NOMO-1 treated with dmso at 0.1 percent for 144 hours (cell line): Measurements from ENCODE around the gene ANXA8.
"Not testable (repeated sequence)": the region's sequence is repeated elsewhere in the genome, so short reads cannot be mapped to it uniquely, and the experiment has no call there.

Source experiments
- DNase-seq: peaks from one replicate; lab custom pipeline; 2025; ENCODE audit not compliant: unreplicated experiment; lab: John Stamatoyannopoulos, UW

The ANXA8 gene, protein sequence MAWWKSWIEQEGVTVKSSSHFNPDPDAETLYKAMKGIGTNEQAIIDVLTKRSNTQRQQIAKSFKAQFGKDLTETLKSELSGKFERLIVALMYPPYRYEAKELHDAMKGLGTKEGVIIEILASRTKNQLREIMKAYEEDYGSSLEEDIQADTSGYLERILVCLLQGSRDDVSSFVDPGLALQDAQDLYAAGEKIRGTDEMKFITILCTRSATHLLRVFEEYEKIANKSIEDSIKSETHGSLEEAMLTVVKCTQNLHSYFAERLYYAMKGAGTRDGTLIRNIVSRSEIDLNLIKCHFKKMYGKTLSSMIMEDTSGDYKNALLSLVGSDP

GRCh38 chr10:47483923-47484322 is at the start of gene ANXA8:
Gene ANXA8 (minus strand): TSS chr10:47484115. CDS start chr10:47483933, 182 bp downstream.
- not testable (repeated sequence) for DNase-seq

GRCh38 chr10:47523475-47523874 is 39.6 kb upstream of the ANXA8 start, which contains the start of gene AGAP9:
Gene AGAP9 (minus strand): TSS chr10:47523638. CDS start chr10:47523526, 112 bp downstream.
- not testable (repeated sequence) for DNase-seq

DNA sequence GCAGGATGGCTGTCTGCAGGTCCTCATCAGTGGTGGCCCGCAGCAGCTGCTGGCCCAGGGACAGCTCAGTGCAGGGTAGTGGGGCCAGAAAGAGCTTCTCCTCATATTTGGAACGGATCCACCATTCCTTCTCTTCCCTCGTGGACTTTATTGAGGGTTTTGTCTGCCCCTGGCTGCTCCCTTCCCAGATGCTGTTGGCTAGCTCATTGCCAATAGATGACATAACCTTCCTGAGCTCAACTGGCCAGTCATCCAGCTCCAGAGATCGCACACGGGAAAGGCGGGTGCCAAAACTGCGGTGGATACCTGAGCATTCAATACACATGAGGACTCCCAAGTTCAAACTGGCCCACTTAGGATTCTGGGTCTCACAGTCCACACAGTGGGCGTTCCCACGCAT is 18.4 kb upstream of the ANXA8 start:
- not testable (repeated sequence) for DNase-seq

DNA sequence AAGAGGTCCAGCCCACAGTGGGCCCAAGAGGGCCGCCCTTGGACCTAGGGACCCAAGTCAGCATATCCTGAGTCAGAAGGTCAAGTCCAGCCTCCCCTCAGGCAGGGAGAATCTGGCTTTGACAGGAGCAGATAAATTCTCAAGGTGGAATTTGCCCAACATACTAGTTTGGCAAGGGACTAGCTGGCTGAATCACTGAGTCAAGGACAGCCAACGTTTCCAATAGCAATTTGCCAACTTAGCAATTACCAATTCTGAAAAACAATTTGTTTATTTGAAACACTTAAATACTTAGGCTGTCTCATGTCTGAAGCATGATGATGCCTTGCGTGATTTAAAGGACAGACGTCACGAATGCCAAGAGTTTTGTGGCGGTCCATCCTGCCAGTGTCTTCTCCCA is 10.3 kb upstream of the ANXA8 start:
- not testable (repeated sequence) for DNase-seq

DNA sequence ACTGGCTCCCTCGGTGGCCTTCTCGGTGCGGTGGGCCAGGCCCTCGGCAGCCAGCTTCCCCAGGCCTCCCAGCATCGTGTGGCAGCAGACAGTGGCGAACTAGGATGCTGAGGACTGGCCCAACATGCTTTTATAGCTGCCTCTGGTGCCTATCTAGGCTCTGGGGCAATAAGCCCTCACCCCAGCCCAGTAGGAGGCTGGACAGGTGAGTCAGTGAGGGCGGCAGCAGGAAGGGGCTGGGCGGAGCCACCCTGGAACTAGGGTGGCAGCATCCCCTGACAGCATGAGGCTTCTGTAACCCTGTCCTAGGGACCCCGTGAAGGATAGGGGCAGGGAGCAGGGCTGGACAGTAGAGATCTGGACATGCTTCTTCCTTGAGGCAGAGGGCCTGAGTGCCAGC is 7.7 kb upstream of the ANXA8 start, which contains the start of gene FAM25G:
TSS of gene FAM25G (minus strand) at position 101 of the 400 bp plus-strand sequence. CDS start at position 75, 26 bp downstream.
- not testable (repeated sequence) for DNase-seq

DNA sequence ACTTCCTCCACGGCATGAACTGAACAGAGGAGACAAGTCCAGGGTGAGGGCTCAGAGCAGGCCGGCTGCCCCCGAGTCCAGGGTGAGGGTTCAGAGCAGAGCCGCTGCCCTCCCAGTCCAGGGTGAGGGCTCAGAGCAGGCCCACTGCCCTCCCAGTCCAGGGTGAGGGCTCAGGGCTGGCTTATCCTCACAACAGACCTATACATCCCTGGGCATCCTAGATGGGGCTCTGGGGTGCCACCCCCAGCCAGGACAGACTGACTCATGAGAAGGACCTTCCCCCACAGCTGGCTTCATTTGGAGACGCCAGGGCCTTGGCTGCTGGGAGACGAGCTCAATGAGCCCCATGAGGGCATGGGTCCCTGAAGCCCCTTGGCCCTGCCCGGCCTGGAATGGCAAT is 5.7 kb upstream of the ANXA8 start:
- DNase-seq, result not testable (repeated sequence)

- not testable (repeated sequence) for DNase-seq
These were observed 2.0 kb upstream of the ANXA8 start for GRCh38 chr10:47485943-47486342.

DNA sequence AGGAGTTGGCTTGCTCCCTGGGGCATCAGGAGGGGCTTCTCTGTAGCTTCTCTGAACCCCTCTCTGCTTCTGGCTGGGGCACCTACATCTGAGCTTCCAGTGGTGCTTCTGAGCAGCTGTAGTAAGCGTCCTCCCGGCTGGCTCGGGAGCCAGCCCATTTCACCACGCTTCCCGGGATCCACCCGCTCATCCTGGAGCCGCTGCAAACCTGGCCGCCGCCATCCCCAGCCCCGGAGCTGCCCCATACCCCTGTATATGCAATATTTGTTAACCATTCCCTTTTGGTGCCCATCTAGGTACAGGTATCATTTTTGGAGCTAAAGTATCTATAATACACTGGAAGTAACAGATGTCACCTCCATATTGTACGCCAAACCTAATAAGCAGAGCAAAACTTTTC is 871 bp upstream of the ANXA8 start:
- DNase-seq, result not testable (repeated sequence)

DNA sequence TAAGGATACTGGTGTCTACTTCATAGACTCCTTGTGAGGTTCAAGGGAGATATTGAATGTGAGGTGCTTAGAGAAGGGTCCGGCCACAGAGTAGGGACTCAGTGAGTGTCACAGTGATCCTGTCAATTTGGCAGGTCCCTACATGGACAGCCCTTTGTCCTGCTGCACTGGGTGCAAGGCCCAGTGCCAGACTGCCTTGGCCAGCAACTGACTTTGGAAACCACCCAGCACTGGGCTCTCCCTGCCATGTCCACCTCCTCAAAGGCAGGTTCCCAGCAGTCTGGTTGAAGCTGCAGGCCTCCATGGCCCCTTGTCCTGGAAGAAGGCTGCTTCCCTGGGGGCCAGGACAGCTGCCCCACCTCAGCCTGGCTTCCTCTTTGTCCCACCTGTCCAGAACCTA is 1.5 kb downstream of the ANXA8 start:
- not testable (repeated sequence) for DNase-seq

GRCh38 chr10:47481768-47482181 is 2.1 kb downstream of the ANXA8 start:
- not testable (repeated sequence) for DNase-seq

DNA sequence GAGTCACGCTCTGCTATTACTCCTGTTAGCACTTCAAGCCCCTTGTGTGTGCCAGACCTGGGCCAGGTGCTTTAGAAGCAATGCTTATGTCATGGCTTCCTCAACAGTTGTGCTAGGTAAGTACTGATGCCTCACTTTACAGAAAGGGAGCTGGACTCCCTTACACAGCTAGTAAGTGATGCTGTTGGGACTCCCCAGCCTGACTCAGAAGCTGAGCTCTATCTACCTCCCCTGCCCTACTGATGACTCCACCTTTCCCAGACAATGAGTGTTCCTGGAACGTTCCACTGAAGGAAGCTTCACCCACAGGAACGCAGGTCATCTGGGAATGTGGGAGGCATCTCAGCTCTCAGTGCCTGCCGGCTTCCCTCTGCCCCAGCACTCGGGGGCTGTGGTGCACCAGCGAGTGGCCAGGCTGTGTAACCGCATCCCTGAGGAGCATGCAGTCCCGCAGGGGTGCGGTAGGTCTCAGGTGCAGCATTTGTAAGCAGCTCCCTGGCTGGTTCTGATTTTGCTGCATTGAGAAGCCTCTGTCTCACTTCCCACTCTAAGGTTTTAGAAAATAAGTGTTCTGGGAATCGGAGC is 2.6 kb downstream of the ANXA8 start:
- not testable (repeated sequence) for DNase-seq

- not testable (repeated sequence) for DNase-seq
These were observed 3.8 kb downstream of the ANXA8 start for GRCh38 chr10:47480133-47480532.

- not testable (repeated sequence) for DNase-seq
These were observed 5.8 kb downstream of the ANXA8 start for GRCh38 chr10:47478114-47478513.

GRCh38 chr10:47477078-47477477 is 6.8 kb downstream of the ANXA8 start:
- DNase-seq, result not testable (repeated sequence)

GRCh38 chr10:47475101-47475500 is 8.8 kb downstream of the ANXA8 start:
- not testable (repeated sequence) for DNase-seq

DNA sequence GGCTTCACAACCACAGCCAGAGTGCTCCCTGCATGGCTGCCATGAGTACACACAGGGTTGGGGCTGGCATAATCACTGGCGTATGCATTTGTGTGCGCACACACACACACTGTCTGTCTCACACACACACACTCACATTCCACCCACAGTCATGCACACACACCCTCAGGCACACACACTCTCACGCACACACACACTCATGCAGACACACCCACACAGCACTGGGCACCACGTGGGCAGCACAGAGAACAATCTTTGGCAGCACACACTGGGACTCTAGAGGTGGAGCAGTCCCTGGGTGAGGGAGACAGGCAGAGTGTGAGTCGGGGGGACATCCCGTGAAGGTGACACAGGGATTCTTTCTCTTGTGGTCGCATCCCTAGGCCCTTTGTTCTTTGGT is 10.4 kb downstream of the ANXA8 start:
- not testable (repeated sequence) for DNase-seq

DNA sequence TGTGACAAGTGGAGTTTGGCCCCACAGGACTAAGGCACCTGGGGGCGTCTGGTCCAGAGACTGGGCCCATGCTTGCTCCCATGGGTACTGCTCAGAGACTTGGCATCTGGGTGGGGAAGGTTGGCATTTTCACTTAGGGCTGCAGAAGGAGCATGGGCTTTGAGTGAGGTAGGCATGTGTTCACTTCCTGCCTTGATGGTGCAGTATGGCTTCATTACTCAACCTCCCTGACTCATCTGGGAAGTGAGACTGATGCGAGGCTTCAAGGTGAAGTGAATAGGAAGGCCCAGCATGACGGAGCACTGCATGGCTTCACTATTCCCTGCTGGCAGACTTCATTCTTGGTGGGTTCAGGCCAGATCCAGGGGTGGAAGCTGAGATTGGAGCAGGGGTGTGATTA is 11.3 kb downstream of the ANXA8 start:
- DNase-seq, result not testable (repeated sequence)

DNA sequence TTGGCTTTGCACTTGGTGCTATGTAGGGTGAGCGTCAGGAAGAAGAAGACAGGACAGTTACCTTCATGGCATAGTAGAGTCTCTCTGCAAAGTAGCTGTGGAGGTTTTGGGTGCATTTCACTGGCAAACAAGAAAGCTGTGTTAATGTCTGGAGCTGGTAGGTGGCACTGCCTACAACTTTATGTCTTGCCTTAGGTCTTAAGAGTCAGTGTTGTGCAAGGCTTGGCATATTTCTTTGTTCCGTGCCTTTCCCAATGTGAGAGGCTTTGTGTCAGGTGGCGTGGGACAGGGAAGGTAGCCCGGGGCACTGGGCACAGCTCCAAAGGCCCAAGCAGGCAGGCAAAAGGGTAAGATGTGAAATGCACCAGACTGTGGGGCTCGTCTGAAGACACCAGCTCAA is 11.8 kb downstream of the ANXA8 start:
- DNase-seq, result not testable (repeated sequence)

GRCh38 chr10:47468731-47469528 is 15.0 kb downstream of the ANXA8 start:
- not testable (repeated sequence) for DNase-seq

DNA sequence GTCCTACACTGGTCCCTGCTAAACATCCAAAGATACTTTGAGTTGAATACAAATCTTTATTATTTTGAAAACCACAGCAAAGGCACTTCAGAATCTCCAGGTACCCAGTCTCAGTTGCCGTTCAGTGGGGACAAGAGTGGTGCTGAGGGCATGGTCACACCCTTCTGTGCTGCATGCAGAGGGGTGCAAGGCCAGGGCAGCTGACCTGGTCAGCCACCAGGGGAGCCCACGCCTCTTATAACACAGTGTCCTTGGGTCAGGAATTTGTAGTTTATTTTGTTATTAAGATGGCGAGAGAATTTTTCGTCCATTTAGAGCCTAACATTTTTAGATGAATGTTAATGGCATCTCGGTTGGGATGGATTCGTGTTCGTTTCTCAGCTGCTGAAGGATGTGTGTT is 16.0 kb downstream of the ANXA8 start:
- not testable (repeated sequence) for DNase-seq

- not testable (repeated sequence) for DNase-seq
These were observed 16.5 kb downstream of the ANXA8 start for GRCh38 chr10:47467458-47467857.
